ENCODE results near the gene TMEM131. TPM values are rescaled to one million over a fixed set of nuclear protein-coding genes. Genes with fewer than 3 reads are reported as not detected.
A peak's percentile ranks its signal among the peaks of the same experiment; 100 is the strongest.

The TMEM131 gene
- total and polyA plus RNA-seq, 7 donors, result 7.7 to 33.3 (median 20.1) TPM

DNA sequence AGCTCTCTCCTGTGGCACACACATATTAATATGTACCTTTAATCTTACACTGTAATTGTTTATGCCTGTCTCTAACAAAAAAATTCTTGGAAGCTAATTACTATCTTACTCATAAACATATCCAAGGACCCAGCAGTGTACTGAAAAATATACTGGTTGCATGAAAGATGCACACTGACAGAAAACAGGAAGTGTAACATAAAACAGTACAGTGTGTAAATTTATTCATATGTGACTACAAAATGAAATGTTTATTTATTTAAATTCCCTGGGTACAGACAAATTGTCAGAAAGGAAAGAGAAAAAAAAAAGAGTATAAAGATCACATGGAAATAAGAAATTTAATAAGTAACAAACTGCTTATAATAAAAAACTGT is 28.5 kb downstream of the TMEM131 start:
- no peaks in the 10 kb centered on the region for H3K27me3 ChIP-seq (ENCODE audit: insufficient read depth in 3 of 3, low read length in 2 of 3)
- ATAC-seq (no peak), DNase-seq (no peak)
- intact Hi-C loops (cut with DNase I), result loop anchor here in 1 of 2 donors (5.0 kb wide), 1 partner anchor 40 kb away; no protein-coding TSS in a partner anchor
- no peaks in the 10 kb centered on the region for H3K36me3 ChIP-seq (ENCODE audit: insufficient read depth in 1 of 2, low read depth in 1 of 2)
- no peak overlapping the region for H3K4me3 ChIP-seq
- H3K4me1 ChIP-seq, result peaks cover 63% of the 10 kb centered on the region
- H3K9me3 ChIP-seq, result no peaks in the 10 kb centered on the region
- TF ChIP-seq CTCF (IDR thresholded peaks at IDR 0.05), result no peak
- peak overlapping the region; percentile 55 for H3K27ac ChIP-seq

- peaks cover 63% of the 10 kb centered on the region for H3K4me1 ChIP-seq
- 55 to 66% (median 57%) methylated on average over 3 of the region's 3 CpGs for WGBS, 3 donors
- intact Hi-C loops (cut with DNase I), result loop anchor here in 1 of 2 donors (5.0 kb wide), 1 partner anchor 39 kb away; no protein-coding TSS in a partner anchor
Measured at GRCh38 chr2:97966545-97967215, 29.1 kb downstream of the TMEM131 start.

GRCh38 chr2:97965116-97965515 is 30.6 kb downstream of the TMEM131 start:
- no peak for TF ChIP-seq CTCF (IDR thresholded peaks at IDR 0.05)
- intact Hi-C loops (cut with DNase I), result loop anchor here in 1 of 2 donors (5.0 kb wide), 1 partner anchor 38 kb away; no protein-coding TSS in a partner anchor
- no peak for ATAC-seq
- Histone ChIP-seq H3K4me1 (peaks cover 58% of the 10 kb centered on the region), H3K36me3 (ENCODE audit: insufficient read depth in 1 of 2, low read depth in 1 of 2) (no peaks in the 10 kb centered on the region), H3K27me3 (ENCODE audit: insufficient read depth in 3 of 3, low read length in 2 of 3) (no peaks in the 10 kb centered on the region), H3K9me3 (no peaks in the 10 kb centered on the region), H3K4me3 (no peak overlapping the region), H3K27ac (peak overlapping the region; percentile 33)
- DNase-seq, result no peak
- 78 to 86% (median 86%) methylated on average over 12 of the region's 12 CpGs for WGBS, 3 donors

More at GRCh38 chr2:97966545-97967215, 29.1 kb downstream of the TMEM131 start:
- H3K9me3 ChIP-seq, result no peaks in the 10 kb centered on the region
- H3K27ac ChIP-seq, result peak overlapping the region; percentile 55
- no peaks in the 10 kb centered on the region for H3K36me3 ChIP-seq (ENCODE audit: insufficient read depth in 1 of 2, low read depth in 1 of 2)
- peak; percentile 60 to 84 (median 67) for ATAC-seq
- TF ChIP-seq CTCF (IDR thresholded peaks at IDR 0.05), result no peak
- no peaks in the 10 kb centered on the region for H3K27me3 ChIP-seq (ENCODE audit: insufficient read depth in 3 of 3, low read length in 2 of 3)
- no peak for DNase-seq
- H3K4me3 ChIP-seq, result no peak overlapping the region

DNA sequence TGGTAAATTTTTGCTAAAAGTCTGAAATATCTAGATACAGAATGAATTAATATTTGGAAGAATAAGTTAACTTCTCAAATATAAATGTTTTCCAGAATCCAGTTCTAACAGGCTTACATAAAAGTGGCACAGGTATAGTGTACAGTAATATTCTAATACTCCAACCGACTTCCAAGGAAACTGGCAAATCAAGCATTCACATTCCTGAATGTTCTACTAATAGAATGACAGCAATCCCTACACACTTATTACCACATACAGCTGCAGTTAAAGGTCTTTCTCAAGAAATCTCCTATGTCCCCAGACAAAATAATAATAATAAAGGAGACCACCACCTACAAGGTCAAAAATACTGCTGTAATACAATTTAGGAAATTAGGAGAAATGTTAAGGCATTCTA is 31.9 kb downstream of the TMEM131 start:
- no peaks in the 10 kb centered on the region for H3K36me3 ChIP-seq (ENCODE audit: insufficient read depth in 1 of 2, low read depth in 1 of 2)
- ATAC-seq, result peak in 1 of 4 donors; percentile 34
- WGBS, 3 donors, result 12 to 27% (median 22%) methylated on average over 1 of the region's 1 CpG
- no peak for DNase-seq
- H3K4me3 ChIP-seq, result no peak overlapping the region
- no peak for TF ChIP-seq CTCF (IDR thresholded peaks at IDR 0.05)
- peaks cover 49% of the 10 kb centered on the region for H3K4me1 ChIP-seq
- intact Hi-C loops (cut with DNase I), result no loop called here
- peak overlapping the region; percentile 33 for H3K27ac ChIP-seq
- no peaks in the 10 kb centered on the region for H3K27me3 ChIP-seq (ENCODE audit: insufficient read depth in 3 of 3, low read length in 2 of 3)
- H3K9me3 ChIP-seq, result no peaks in the 10 kb centered on the region

- Histone ChIP-seq H3K4me3 (no peak overlapping the region), H3K27ac (no peak overlapping the region), H3K36me3 (ENCODE audit: insufficient read depth in 1 of 2, low read depth in 1 of 2) (no peaks in the 10 kb centered on the region), H3K27me3 (ENCODE audit: insufficient read depth in 3 of 3, low read length in 2 of 3) (no peaks in the 10 kb centered on the region), H3K9me3 (no peaks in the 10 kb centered on the region), H3K4me1 (peaks cover 50% of the 10 kb centered on the region)
- DNase-seq (no peak), ATAC-seq (no peak)
- no peak for TF ChIP-seq CTCF (IDR thresholded peaks at IDR 0.05)
- intact Hi-C loops (cut with DNase I), result no loop called here
Measured at GRCh38 chr2:97963079-97963406, 32.7 kb downstream of the TMEM131 start.

Data from psoas muscle (tissue), 8 donors.